Vagina (tissue), 2 donors: Measurements from ENCODE around the gene NAGLU. TPM values are rescaled to one million over a fixed set of nuclear protein-coding genes. Genes with fewer than 3 reads are reported as not detected.

ENCODE experiments used
- DNase-seq, 2 donors: peaks; one replicate each; pipeline ENCODE4 v3.0.0-alpha.2; 2017; ENCODE audit errors: extremely low spot score in 2 of 2
- H3K27ac ChIP-seq: fragments of 200-600 bp; sonication (generic); one replicate; pipeline ENCODE4 v1.5.1; 2019
- H3K27me3 ChIP-seq: fragments of 200-600 bp; sonication (generic); one replicate; pipeline ENCODE4 v1.5.1; 2019
- H3K36me3 ChIP-seq, 2 donors: fragments of 200-600 bp; sonication (generic); one replicate each; pipeline ENCODE4 v1.5.1; 2017 to 2019
- H3K4me1 ChIP-seq: fragments of 200-600 bp; sonication (generic); one replicate; pipeline ENCODE4 v1.5.1; 2019
- H3K4me3 ChIP-seq, 2 donors: fragments of 200-600 bp; sonication (generic); 1 replicate in 1 of 2; 2 replicates in 1 of 2; pipeline ENCODE4 v1.5.1; 2016 to 2019
- H3K9me3 ChIP-seq: fragments of 200-600 bp; sonication (generic); one replicate; pipeline ENCODE4 v1.5.1; 2019
- POLR2A ChIP-seq, 2 donors: fragments of 450-650 bp; IDR thresholded peaks; one replicate each; pipeline ENCODE4 v1.6.1; 2017; ENCODE audit warnings: antibody characterized with exemption in 2 of 2, mild to moderate bottlenecking in 2 of 2, moderate library complexity in 2 of 2
- POLR2AphosphoS5 ChIP-seq, 2 donors: sonication (generic); formaldehyde crosslinking; IDR thresholded peaks; one replicate each; pipeline ENCODE4 v1.9.0; 2017; ENCODE audit warnings: antibody characterized with exemption in 2 of 2, mild to moderate bottlenecking in 2 of 2, low read depth in 1 of 2; ENCODE audit not compliant: insufficient read depth in 1 of 2
- intact Hi-C: fragments of 100-400 bp; cut with DNase I; formaldehyde crosslinking; loops from one replicate; pipeline ENCODE4 v1.15.1; 2023
- total RNA-seq: library from RNA; depleted of rRNA; stranded (reverse); fragments of >200 nt; gene quantifications from one replicate; pipeline ENCODE4 v1.2.3, GENCODE V29; 2016
- TF ChIP-seq, protein P1 (sequence below), 3 experiments: fragments of 450-650 bp in 2 of 3; fragments of 200-600 bp in 1 of 3; sonication (generic) in 1 of 3; IDR thresholded peaks; one replicate each; pipeline ENCODE4 v1.5.1; 2017 to 2019; ENCODE audit warnings: antibody characterized with exemption in 3 of 3, mild to moderate bottlenecking in 2 of 3, moderate library complexity in 2 of 3

Gene NAGLU
- total RNA-seq, 1 donor from 2014 or later, result 24.6 TPM

DNA sequence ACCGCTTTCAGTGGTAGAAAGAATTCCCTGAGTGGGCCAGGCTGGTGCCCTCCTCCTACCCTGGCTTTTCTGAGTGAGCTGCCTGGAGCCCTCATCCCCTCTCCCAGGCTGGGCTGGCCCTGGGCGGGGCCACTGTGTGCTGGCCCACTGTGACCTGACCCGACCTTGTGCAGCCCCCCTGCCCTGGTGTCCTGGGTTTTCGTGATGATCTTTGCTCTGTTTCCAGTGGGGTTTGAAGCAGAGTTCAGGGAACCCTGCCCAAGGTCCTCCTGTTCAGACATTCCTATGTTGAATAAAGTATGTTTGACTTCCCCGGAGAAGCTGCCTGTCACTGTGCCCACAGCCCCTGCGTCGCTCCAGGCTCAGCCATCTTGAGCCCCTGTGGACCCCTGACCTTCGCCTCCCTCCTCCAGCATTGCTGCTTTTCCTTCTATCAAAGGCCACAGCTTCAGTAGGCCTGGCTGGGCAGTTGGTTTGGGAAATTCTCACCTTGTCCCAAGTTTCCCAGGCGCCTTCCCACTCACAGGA, 13.7 kb upstream of the NAGLU start:
- intact Hi-C loops, result loop anchor here (5.0 kb wide), 1 partner anchor 100 kb away; the partner anchor contains the start of gene CAVIN1

DNA sequence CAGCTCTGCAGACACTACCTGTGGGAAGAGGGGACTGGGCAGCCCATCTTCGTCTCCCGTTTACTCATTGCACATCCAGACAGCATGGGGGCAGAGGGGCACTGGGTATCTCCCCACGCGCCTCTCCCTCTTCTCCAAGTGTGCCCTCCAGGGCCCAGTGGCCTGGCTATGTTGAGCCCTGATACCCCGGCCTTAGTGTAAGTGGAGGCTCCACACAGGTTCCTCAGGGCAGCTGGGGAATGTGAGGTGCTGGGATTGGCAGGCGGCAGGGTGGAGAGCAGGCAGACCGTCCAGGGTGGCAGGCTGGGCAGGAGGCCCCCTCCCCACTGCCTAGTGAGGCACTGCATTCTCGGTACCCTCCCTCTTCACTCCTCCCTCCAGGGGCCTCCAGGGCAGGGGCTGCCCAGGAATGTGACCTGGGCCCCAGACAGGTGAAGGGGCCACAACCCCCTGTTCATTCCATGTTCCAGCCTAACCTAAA, 13.2 kb upstream of the NAGLU start:
- Histone ChIP-seq H3K27me3 (no peaks in the 10 kb centered on the region), H3K4me3 (no peak overlapping the region), H3K36me3 (no peaks in the 10 kb centered on the region), H3K27ac (peak overlapping the region; percentile 95), H3K4me1 (peaks cover 73% of the 10 kb centered on the region), H3K9me3 (no peaks in the 10 kb centered on the region)
- TF ChIP-seq POLR2A (IDR thresholded peaks at IDR 0.05), result no peak
- TF ChIP-seq POLR2AphosphoS5 (IDR thresholded peaks at IDR 0.05; ENCODE audit: insufficient read depth in 1 of 2, low read depth in 1 of 2), result no peak
- TF ChIP-seq, protein P1, sequence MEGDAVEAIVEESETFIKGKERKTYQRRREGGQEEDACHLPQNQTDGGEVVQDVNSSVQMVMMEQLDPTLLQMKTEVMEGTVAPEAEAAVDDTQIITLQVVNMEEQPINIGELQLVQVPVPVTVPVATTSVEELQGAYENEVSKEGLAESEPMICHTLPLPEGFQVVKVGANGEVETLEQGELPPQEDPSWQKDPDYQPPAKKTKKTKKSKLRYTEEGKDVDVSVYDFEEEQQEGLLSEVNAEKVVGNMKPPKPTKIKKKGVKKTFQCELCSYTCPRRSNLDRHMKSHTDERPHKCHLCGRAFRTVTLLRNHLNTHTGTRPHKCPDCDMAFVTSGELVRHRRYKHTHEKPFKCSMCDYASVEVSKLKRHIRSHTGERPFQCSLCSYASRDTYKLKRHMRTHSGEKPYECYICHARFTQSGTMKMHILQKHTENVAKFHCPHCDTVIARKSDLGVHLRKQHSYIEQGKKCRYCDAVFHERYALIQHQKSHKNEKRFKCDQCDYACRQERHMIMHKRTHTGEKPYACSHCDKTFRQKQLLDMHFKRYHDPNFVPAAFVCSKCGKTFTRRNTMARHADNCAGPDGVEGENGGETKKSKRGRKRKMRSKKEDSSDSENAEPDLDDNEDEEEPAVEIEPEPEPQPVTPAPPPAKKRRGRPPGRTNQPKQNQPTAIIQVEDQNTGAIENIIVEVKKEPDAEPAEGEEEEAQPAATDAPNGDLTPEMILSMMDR (IDR thresholded peaks at IDR 0.05), result no peak
- DNase-seq, result peak in 1 of 2 donors; percentile 80
- intact Hi-C loops, result loop anchor here (5.0 kb wide), 1 partner anchor 101 kb away; the partner anchor contains the start of gene CAVIN1

More for the DNA sequence above, 13.7 kb upstream of the NAGLU start:
- Histone ChIP-seq H3K27me3 (no peaks in the 10 kb centered on the region), H3K27ac (peak overlapping the region; percentile 95), H3K9me3 (no peaks in the 10 kb centered on the region), H3K4me1 (peaks cover 77% of the 10 kb centered on the region), H3K4me3 (no peak overlapping the region), H3K36me3 (no peaks in the 10 kb centered on the region)
- DNase-seq, result peak in 1 of 2 donors; percentile 84
- TF ChIP-seq POLR2AphosphoS5 (IDR thresholded peaks at IDR 0.05; ENCODE audit: insufficient read depth in 1 of 2, low read depth in 1 of 2) (no peak), POLR2A (IDR thresholded peaks at IDR 0.05) (no peak)
- TF ChIP-seq, protein P1 (IDR thresholded peaks at IDR 0.05), result no peak

DNA sequence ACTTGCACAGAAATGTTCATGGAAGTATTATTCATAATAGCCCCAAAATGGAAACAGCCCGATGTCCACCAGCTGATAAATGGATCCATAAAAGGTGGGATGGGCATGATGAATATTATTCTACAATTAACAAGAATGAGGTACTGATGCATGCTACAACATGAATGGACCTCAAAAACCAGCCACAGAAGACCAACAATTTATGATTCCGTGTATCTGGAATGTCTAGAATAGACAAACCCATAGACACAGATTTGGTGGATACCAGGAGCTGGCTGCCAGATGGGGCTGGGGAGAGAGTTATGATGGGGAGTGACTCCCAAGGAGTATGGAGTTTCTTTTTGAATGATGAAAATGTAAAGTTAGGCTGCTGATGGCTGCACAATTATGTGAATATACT, 10.8 kb upstream of the NAGLU start:
- intact Hi-C loops, result no loop called here
- peaks cover 61% of the 10 kb centered on the region for H3K4me1 ChIP-seq
- no peaks in the 10 kb centered on the region for H3K27me3 ChIP-seq
- H3K36me3 ChIP-seq, result no peaks in the 10 kb centered on the region
- TF ChIP-seq, protein P1 (IDR thresholded peaks at IDR 0.05), result no peak
- no peak for TF ChIP-seq POLR2A (IDR thresholded peaks at IDR 0.05)
- no peak for TF ChIP-seq POLR2AphosphoS5 (IDR thresholded peaks at IDR 0.05; ENCODE audit: insufficient read depth in 1 of 2, low read depth in 1 of 2)
- no peak for DNase-seq
- no peak overlapping the region for H3K4me3 ChIP-seq
- no peaks in the 10 kb centered on the region for H3K9me3 ChIP-seq
- peak overlapping the region; percentile 18 for H3K27ac ChIP-seq

DNA sequence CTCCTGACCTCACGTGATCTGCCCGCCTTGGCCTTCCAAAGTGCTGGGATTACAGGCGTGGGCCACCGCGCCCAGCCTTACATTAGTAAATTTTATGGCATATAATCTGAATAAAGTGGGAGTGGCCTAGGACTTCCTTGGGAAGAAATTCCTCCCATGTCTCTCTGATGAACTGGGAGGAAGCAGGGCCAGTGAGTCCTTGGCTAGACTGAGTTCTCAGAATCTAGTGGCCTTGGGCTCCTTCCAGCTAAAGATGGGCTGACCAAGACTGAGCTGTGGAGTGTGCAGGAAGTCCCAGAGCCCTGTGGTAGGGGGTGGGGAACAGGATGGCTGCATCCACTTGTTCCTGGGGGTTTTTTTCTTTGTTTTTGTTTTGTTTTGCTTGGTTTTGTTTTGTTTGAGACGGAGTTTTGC, 10.0 kb upstream of the NAGLU start:
- Histone ChIP-seq H3K4me3 (no peak overlapping the region), H3K36me3 (no peaks in the 10 kb centered on the region), H3K4me1 (peaks cover 58% of the 10 kb centered on the region), H3K9me3 (no peaks in the 10 kb centered on the region), H3K27me3 (no peaks in the 10 kb centered on the region), H3K27ac (peak overlapping the region; percentile 18)
- DNase-seq, result no peak
- intact Hi-C loops, result no loop called here
- TF ChIP-seq, protein P1 (IDR thresholded peaks at IDR 0.05), result no peak
- TF ChIP-seq POLR2A (IDR thresholded peaks at IDR 0.05) (no peak), POLR2AphosphoS5 (IDR thresholded peaks at IDR 0.05; ENCODE audit: insufficient read depth in 1 of 2, low read depth in 1 of 2) (no peak)

DNA sequence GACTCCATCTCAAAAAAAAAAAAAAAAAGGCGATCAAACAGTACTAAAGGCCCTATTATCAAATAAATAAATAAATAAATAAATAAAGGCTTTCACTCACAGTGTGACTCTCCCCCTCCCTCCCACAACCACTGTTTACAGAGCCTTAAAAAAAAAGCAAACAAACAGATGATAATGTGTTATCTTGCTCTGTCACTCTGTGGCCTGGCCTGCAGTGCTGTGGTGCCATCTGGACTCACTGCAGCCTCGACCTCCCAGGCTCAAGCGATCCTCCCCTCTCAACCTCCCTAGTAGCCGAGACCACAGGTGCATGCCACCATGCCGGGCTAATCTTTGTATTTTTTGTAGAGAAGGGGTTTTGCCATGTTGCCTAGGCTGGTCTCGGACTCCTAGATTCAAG, 8.1 kb upstream of the NAGLU start:
- Histone ChIP-seq H3K36me3 (no peaks in the 10 kb centered on the region), H3K4me3 (no peak overlapping the region), H3K27ac (no peak overlapping the region), H3K9me3 (no peaks in the 10 kb centered on the region), H3K4me1 (peaks cover 47% of the 10 kb centered on the region), H3K27me3 (no peaks in the 10 kb centered on the region)
- intact Hi-C loops, result no loop called here
- DNase-seq, result no peak
- TF ChIP-seq, protein P1 (IDR thresholded peaks at IDR 0.05), result no peak
- TF ChIP-seq POLR2AphosphoS5 (IDR thresholded peaks at IDR 0.05; ENCODE audit: insufficient read depth in 1 of 2, low read depth in 1 of 2), result no peak
- TF ChIP-seq POLR2A (IDR thresholded peaks at IDR 0.05), result no peak
